NCI-H510A (cell line): ENCODE measurements around the gene ACTN1.

Experiments
- DNase-seq: peaks from one replicate; lab custom pipeline; 2025; lab: John Stamatoyannopoulos, UW

ACTN1 gene

DNA sequence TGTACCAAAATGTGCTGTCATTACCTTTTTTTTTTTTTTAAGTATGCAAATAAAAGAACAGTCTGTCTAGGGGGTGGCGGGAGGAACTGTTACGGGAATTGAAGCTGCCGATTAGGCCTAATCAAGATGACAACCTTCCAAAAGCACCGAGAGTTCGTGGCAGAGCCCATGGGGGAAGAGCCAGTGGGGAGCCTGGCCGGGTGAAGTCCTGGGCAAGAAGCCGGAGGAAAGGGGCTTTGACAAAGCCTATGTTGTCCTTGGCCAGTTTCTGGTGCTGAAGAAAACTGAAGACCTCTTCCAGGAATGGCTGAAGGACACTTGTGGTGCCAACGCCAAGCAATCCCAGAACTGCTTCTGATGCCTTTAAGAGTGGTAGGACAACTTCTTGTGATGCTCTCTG lies 42.6 kb downstream of the ACTN1 start:
- no peak for DNase-seq

DNA sequence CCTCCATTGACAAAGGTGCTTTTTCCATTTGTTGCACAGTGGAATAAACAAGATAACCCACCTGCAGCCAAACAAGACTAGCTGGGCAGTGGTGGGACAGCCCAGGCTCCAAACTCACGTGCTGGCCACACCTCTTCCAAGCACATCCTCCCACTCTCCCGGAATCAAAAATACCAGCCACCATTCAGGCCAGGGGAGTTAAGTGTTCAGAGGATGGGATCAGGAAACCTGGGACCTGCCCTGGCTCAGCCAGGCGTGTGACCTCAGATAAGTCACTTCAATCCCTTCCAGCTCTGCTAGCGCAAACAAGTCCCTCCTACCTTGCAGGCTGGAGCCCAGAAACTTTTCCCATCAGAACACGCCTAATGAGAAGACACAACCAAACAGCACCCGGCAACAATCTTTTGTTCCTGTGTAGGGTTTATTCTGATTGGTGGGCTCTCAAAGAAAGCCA lies 43.3 kb downstream of the ACTN1 start:
- no peak for DNase-seq

DNA sequence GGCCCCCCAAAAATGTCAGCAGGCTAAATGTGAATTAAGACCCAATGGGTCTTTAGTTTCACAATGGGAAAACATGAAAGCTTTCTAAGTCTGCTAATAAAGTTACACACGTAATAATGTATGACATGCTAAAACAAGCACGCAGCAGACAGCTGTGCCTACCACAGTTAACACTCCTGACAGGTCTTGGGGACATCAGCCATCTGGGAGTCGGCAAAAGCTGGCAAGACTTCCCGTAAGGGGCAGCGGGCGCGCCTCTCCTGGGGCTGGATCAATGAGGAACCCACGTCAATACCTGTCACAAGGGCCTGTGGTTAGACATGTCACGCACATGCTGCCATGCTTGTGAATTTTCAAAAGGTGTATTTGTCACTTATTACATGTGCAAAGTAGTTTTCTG lies 45.0 kb downstream of the ACTN1 start:
- no peak for DNase-seq

DNA sequence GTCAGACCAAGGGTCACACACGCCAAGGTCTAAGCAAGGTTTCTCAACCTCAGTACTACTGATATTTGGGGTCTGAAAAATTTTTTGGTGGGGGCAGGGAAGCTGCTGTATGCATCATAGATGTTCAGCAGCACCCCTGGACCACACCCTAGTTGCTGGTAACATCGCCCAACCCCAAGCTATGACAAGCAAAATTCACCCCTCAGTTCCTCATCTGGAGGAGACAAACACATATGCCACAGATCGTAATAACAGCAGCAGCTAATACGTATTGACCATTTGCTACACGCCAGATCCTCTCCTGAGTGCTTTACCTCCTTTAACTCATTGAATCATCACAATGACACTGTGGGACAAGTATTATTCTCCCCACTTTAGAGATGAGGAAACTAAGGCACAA lies 46.4 kb downstream of the ACTN1 start:
- DNase-seq = no peak

DNA sequence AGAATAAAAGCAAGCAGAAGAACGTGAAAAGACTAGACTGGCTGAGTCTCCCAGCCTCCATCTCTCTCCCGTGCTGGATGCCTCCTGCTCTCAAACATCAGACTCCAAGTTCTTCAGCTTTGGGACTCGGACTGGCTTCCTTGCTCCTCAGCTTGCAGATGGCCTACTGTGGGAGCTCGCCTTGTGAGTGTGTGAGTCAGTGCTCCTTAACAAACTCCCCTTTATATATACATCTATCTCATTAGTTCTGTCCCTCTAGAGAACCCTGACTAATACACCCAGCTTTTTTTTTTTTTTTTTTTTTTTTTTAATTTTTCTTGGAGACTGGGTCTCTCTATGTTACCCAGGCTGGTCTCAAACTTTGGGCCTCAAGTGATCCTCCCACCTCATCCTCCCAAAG lies 46.9 kb downstream of the ACTN1 start:
- no peak for DNase-seq

DNA sequence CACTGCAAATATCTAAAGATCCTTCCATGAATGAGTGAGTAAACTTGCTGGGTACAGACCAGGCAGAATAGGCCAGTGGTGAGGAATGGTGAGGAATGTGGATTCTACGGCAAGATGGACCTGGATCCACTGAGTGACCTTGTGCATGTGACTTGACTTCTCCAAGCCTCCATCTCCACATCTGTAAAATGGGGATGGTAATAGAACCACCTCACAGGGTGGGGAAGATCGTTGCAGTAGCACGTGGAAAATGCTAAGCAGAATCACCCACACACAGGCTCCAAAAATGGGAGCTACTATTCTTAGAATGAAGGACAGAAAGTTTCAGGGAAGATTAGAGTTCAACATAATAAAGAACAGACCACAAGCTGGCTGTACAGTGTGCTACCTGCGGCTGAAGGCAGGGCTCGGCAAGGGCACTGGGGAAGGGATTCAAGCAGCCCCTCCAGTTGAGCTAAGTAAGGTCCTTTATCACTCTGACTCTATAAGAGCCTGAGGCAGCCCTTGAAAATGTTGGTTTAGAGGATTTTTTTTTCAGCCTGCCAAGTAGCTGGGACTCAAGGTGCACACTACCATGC lies 47.5 kb downstream of the ACTN1 start:
- no peak for DNase-seq

DNA sequence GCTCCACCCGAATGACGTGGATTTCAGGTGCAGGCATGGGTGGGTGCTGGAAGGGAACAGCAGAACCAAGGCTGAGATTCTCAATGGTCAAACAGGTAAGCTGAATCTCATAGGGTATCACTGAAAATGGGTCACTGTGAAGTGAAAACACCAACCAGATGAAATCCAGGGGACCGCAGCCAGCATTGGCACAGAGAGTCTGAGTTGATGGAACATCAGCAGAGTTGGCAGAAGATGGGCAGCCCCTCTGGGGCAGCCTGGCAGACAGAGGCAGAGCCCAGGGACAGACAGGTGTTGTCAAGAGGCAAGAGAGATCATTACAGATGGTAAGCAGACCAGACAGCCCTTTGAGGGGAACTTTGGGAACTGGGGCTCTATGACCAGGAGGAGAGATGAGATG lies 48.0 kb downstream of the ACTN1 start:
- no peak for DNase-seq

DNA sequence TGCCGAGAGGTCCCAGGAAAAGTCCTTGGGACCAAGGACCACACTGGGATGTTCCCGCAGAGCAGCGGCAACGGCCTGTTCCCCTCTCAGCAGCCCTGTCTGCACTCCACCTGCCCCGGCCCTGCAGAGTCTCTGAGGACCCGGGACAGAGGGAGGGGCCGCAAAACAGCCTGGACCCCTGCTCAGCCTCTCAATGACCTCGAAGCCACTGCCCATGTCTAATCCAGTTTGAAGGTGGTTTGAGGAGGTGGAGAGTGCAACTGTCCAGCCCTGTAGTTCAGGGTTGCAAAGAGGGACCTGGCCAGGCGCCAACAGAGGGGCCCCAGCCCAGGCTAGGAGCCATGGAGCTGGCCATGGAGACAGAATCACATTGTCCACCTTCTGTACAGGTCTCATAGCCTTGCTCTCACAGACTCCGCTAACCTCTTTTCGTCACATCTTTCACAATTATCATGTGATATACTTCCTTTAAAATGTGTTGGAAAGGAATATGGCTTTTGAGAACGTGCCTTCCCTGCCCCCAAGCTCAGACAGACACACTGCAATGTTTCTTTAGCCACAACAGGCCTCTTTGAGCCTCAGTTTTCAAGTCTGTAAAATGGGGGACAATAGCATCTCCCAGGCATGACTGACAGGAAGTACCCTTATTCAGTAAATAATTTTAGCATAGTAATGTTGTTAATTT lies 49.3 kb downstream of the ACTN1 start:
- no peak for DNase-seq

DNA sequence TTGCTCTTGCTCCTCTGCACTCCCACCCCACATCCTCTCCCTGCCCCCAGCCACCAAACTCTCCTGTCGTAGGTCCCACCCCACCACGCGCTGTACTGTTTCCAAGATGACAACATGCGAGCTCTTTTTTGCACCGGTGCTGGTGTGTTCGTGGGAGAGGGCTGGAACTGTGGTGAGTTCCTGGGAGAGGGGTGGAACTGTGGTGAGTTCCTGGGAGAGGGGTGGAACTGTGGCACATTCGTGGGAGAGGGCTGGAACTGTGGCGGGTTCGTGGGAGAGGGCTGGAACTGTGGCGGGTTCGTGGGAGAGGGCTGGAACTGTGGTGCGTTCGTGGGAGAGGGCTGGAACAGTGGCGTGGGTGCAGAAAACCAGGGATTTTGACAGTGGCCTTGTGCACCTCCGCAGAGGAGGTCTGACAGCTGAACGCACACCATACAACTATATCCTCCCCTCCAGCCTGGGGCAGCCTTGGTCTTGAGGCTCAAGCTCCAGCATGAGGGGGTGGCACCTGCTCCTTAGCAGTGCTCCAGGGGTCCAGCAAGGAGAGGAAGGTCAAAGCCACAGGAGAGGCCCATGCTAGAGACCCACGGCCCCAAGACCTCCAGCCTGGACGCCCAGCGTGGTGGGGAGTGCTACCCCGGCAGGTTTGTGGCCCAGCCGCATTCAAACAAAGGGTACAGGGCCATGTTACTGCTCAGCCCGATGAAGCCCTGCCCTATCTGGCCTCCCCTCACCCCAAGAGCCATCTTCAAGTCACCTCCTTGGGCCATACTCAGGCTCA lies 50.1 kb downstream of the ACTN1 start:
- no peak for DNase-seq

DNA sequence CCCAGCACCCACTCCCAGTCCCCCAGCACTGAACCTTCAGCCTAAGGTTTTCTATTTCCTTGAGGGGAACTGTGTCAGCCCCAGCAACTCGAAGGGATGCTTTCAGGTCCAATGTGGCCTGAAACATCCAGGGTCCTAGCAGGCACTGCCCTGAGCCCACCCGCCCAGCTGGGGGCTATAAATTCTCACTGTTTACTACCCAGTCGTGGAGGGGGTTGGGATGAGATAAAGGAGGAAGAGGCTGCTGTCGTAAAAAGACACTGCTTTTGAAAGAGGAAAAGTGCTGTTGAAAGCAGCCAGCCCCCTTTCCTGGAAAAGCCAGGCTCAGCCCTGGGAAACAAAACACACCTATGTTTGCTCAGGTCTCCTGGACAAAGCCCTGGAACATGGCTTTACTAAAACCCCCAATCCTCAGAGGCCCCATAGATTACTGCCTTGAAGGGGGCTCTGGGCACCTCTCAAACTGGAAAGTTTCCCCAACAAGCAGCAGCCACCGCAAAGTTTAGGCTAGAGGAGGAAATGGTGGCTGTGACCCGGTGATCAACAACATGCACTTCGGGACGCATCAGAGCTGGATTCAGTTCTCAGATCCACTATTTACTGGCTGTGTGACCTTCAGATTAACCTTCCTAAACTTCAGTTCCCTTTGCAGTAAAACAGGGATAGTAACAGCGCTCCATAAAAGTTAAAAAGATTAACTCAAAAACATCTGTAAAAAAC lies 51.0 kb downstream of the ACTN1 start:
- no peak for DNase-seq

DNA sequence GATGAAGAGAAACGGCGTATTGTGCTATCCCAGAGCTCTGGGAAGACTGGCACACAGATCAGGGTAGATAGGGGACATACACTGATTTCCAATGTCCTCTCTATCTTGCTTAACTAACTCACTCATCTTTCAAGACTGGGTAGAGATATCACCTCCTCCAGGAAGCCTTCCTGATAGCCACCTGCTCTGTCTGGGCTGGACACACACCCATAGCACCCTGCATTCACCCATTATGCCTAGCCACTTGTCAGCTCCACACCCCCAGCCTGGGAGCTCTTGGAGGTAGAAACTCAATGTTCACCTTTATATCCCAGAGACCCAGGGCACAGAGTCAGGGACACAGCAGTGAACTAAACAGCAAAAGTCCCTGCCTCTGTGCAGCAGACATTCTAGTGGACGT lies 52.0 kb downstream of the ACTN1 start:
- DNase-seq = no peak

DNA sequence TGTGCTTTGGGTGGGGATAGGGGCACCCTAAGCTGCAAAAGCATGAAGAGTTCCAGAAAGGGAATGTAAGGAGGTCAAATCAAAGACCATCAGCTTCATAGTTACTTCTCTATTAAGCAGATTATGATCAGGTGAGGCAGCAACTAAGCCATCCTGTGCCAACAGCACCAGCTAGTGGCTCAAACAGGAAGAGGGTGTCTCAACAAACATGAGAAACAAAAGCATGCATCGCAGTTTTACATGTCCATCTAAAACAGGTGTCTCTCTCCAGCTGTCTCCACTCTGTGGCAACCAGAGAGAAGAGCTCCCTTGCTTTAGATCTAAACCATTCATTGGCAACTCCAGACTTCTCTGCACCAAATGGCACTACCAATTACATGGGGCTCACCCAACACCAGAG lies 52.9 kb downstream of the ACTN1 start:
- no peak for DNase-seq

DNA sequence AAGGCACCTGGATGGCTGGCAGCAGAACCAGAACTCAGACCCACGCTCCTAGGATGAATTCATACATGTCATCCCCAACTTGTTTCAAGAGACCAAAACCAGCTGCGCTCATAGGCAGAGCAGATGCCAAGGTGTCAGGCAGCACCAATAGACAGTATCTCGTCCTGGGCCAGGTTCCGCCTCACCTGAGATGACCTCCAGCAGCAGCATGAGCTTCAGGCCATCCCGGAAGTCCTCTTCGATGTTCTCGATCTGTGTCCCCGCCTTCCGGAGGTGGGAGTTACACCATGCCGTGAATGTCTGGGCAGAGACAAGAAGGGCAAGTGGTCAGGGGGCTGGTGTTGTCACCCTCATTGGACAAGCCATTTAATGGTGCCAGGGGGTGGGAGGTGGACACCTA lies 53.7 kb downstream of the ACTN1 start:
- no peak for DNase-seq

DNA sequence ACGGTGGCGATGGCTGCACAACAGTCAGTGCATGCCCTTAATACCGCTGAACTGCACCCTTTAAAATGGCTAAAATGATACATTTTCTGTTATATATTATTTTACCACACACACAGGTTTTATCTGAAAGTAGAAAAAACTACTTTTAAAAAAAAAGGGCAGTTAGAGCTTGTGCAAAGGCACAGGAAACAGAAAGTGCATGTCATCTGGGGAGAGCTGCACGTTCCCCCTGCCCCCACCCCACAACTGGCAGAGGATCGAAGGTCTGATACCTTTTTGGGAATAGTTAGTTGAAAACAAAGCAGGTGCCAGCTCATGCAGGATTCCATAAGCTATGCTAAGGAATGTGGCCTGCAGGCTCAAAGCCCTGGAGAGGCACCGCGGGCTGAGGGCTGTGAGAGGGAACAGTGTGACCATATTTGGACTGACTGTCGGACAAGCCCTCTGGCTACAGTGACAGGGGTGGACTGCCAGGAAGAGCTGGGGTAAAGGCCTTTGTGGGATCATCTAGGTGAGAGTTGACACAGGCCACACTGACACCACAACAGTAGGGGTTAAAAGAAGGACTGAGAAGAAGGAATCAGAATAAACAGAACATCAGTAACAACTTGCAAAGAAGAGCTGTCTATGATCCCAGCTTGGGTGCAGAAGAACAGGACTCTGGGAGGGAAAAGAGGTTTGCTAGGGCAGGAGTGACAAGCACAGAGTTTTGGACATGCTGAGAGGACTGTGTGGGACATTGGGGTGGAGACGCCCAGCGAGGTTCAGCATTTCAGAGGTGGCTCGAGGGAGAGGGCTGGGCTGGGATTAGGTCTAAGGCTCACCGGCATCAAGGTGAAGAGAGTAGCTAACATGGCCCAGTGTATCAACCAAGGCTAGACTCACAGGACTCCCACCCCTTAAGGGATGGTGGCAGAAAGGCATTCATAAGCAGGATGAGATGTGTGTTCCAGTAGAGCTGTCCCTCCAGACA lies 54.6 kb downstream of the ACTN1 start:
- no peak for DNase-seq

DNA sequence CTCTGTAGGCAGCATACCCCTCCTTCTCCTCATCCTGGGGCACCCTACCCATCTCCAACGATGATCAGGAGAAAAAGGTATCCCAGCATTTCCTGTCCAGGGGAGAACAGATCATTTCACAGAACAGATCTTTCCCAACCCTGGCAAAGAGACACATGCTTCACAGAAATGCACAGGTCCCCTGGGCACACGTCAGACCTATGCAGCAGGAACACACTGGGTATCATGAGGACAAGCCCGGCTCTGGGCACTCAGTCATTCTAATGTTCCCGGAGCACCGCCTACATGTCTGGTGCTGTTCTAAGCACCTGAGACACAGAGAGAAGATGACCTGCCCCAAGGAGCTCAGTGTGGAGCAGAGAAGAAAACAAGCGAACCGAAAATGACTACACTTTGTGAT lies 56.2 kb downstream of the ACTN1 start:
- no peak for DNase-seq

DNA sequence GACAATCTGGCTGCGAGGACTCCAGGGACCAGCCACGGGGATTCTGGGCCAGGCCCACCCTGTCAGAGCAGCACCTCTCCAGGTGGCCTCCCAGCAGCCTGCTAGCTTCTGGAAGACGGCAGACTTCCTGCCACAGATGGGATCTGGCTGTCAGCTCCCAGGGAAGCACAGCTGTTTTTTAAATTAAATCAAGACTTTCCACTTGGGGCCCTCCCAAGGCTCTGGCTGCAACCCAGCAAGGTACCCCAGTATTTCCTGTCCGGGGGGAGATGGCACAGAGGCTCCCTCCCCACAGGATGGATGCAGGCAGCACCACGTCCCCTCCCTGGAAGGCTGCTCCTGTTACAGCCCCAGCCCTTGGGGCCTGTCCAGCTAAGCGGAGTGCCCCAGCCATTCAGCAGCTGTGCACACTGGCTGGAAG lies 56.9 kb downstream of the ACTN1 start:
- no peak for DNase-seq

DNA sequence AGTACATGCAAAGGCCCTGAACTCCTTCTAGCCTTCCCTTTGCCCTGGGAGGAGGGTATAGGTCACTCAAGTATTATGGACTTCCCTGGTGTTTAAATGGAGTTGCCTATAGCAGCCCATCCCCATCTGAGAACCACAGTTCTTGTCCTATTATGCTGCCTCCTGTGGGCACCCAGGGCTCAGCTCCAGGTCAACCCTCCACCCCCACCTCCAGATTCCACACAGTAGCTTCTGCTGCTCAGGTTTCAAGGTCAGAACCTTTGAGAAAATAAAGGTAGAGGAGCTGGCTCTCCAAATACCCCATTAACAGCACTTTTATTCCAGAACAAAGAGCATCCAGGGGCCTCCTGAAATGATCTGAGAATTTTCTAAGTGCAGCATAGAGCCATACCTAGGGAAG lies 57.4 kb downstream of the ACTN1 start:
- no peak for DNase-seq

DNA sequence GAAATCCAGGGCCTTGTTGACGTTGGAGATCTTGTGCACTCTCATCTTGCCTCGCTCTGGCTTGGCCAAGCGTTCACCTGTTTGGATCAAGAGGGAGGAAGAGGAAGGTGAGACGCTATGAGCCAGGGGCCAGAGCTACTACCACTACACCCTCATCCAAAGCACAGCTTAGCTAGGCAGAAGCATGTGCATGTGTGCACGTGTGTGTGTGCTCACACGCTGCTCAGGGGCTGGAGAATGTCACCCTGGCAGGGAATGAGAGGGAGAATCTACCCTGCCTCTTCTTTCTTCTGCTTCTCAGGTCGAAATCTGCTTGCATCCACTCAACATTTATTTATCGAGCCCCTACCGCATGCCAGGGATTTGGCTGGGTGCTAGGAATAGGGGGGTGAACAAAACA lies 58.1 kb downstream of the ACTN1 start:
- DNase-seq = no peak

DNA sequence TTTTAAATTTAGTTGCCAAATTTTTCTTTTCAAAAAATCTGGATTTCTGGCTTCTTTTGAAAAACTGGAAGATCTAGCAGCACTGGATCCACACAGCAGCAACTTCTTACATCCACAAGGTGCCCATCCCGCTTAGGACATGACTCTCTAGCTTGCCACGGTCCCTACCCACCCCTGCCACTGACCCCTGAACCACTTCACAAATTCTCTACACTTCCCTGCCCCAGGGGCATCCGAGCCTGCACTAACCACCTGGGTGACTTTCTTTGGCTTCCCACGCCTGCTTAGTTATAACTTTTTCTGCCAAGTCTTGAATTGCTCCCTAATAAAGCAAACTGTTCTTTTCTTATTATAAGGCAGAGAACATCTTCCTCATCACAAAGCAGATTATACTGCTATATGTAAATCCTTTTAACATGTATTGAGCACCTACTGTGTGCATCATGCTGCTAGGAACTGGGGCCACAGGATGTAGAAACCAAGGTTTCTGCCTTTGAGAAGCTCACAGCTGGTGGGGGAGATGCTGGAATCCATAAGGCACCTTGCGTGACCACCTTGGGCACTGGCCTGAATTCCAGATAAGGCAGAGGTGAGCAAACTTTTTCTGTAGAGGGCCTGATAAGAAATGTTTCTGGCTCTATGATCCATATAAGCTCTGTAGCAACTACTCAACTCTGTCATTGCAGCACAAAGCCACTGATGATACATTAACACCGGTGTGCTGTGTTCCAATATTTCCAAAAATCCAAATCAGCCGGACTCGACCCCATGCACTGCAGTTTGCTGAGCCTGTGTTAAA lies 59.8 kb downstream of the ACTN1 start:
- DNase-seq = no peak

DNA sequence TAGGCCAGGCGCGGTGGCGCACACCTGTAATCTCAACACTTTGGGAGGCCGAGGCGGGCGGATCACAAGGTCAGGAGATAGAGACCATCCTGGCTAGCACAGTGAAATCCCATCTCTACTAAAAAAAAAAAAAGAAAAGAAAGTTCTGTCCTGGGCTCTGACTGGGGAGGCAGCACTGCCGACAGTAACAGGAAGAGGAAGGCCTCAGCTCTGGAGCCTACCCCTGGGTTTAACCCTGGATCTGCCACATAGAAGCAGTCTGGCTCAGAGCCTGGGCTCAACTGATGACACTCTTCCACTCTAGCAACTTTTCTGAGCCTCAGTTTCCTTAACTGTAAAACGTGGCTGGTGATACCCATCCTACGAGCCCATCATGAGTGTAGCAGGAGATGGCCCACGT lies 60.5 kb downstream of the ACTN1 start:
- DNase-seq = no peak
